Osteoblast (primary cell): ENCODE data around the gene ZNF554. TPM values are rescaled to one million over a fixed set of nuclear protein-coding genes. Genes with fewer than 3 reads are reported as not detected.

Experiments
- DNase-seq: peaks from one replicate; pipeline ENCODE4 v3.0.0; 2011; ENCODE audit warnings: low spot score, mixed read lengths; ENCODE audit not compliant: insufficient read length; ENCODE audit errors: missing footprints
- H2AFZ ChIP-seq: 2 replicates; pipeline ENCODE4 v1.6.0; 2011; ENCODE audit warnings: mild to moderate bottlenecking, low read length
- H3K27ac ChIP-seq: 2 replicates; pipeline ENCODE4 v1.5.1; 2011; ENCODE audit warnings: mild to moderate bottlenecking, low read depth, low read length, moderate library complexity
- H3K27me3 ChIP-seq: 2 replicates; pipeline ENCODE4 v1.6.0; 2012; ENCODE audit warnings: mild to moderate bottlenecking, control low read depth, inconsistent platforms, low read length, moderate library complexity; ENCODE audit not compliant: insufficient read depth
- H3K36me3 ChIP-seq: 2 replicates; pipeline ENCODE4 v1.5.1; 2011; ENCODE audit warnings: mild to moderate bottlenecking, low read length, control low read depth, moderate library complexity; ENCODE audit not compliant: insufficient read depth
- H3K4me1 ChIP-seq: 2 replicates; pipeline ENCODE4 v1.5.1; 2011; ENCODE audit warnings: mild to moderate bottlenecking, low read length, control low read depth, moderate library complexity; ENCODE audit not compliant: insufficient read depth
- H3K4me2 ChIP-seq: 2 replicates; pipeline ENCODE4 v1.6.0; 2011; ENCODE audit warnings: mild to moderate bottlenecking, low read length; ENCODE audit not compliant: insufficient read depth
- H3K4me3 ChIP-seq: fragments of 200-600 bp; sonication (generic); 3 replicates; pipeline ENCODE4 v1.5.1; 2012; ENCODE audit warnings: mild to moderate bottlenecking, low read length, inconsistent platforms; ENCODE audit not compliant: insufficient read depth
- H3K79me2 ChIP-seq: 2 replicates; pipeline ENCODE4 v1.6.0; 2012; ENCODE audit warnings: mild to moderate bottlenecking, low read length, control low read depth, inconsistent platforms; ENCODE audit not compliant: insufficient read depth
- H3K9me3 ChIP-seq: 2 replicates; pipeline ENCODE4 v1.5.1; 2011; ENCODE audit warnings: low read depth, low read length, control low read depth
- H4K20me1 ChIP-seq: 2 replicates; pipeline ENCODE4 v1.6.0; 2012; ENCODE audit warnings: mild to moderate bottlenecking, low read length, control low read depth; ENCODE audit not compliant: insufficient read depth
- CTCF ChIP-seq: IDR thresholded peaks from 2 replicates; pipeline ENCODE4 v1.5.1; 2011; ENCODE audit warnings: mild to moderate bottlenecking, low read depth, low read length, moderate library complexity; ENCODE audit errors: extremely low read depth
- total RNA-seq: library from RNA; depleted of rRNA; stranded (reverse); fragments of >200 nt; gene quantifications from 2 replicates; pipeline ENCODE4 v1.2.3, GENCODE V29; 2012

The ZNF554 gene
- total RNA-seq, 1 donor, result 5.8 TPM

GRCh38 chr19:2777952-2778683 is 41.5 kb upstream of the ZNF554 start:
- Histone ChIP-seq H3K79me2 (peaks cover 94% of the 10 kb centered on the region), H3K4me2 (no peak overlapping the region), H3K36me3 (peaks cover 4% of the 10 kb centered on the region), H3K4me1 (peaks cover 25% of the 10 kb centered on the region), H3K27ac (no peak overlapping the region), H4K20me1 (peaks cover 58% of the 10 kb centered on the region), H3K27me3 (no peaks in the 10 kb centered on the region), H3K4me3 (no peak overlapping the region), H2AFZ (no peak overlapping the region), H3K9me3 (no peaks in the 10 kb centered on the region)
- no peak for DNase-seq
- no peak for TF ChIP-seq CTCF

GRCh38 chr19:2779121-2779740 is 40.4 kb upstream of the ZNF554 start:
- H3K9me3 ChIP-seq, result no peaks in the 10 kb centered on the region
- peak overlapping the region; percentile 51 for H3K27ac ChIP-seq
- H3K4me2 ChIP-seq, result no peak overlapping the region
- TF ChIP-seq CTCF, result no peak
- peaks cover 4% of the 10 kb centered on the region for H3K36me3 ChIP-seq
- no peak for DNase-seq
- H3K4me3 ChIP-seq, result no peak overlapping the region
- H4K20me1 ChIP-seq, result peaks cover 54% of the 10 kb centered on the region
- H3K4me1 ChIP-seq, result peaks cover 30% of the 10 kb centered on the region
- H3K79me2 ChIP-seq, result peaks cover 89% of the 10 kb centered on the region
- H3K27me3 ChIP-seq, result no peaks in the 10 kb centered on the region
- no peak overlapping the region for H2AFZ ChIP-seq

GRCh38 chr19:2780284-2780683 is 39.4 kb upstream of the ZNF554 start:
- no peak for TF ChIP-seq CTCF
- DNase-seq, result no peak
- H4K20me1 ChIP-seq, result peaks cover 43% of the 10 kb centered on the region

GRCh38 chr19:2782329-2782935 is 37.2 kb upstream of the ZNF554 start:
- peaks cover 32% of the 10 kb centered on the region for H3K4me1 ChIP-seq
- peak overlapping the region; percentile 90 for H2AFZ ChIP-seq
- H3K27me3 ChIP-seq, result no peaks in the 10 kb centered on the region
- DNase-seq, result no peak
- peak overlapping the region; percentile 79 for H3K4me2 ChIP-seq
- no peak for TF ChIP-seq CTCF
- H3K36me3 ChIP-seq, result peaks cover 2% of the 10 kb centered on the region
- H3K9me3 ChIP-seq, result no peaks in the 10 kb centered on the region
- peak overlapping the region; percentile 100 for H3K4me3 ChIP-seq
- peaks cover 32% of the 10 kb centered on the region for H4K20me1 ChIP-seq
- peaks cover 77% of the 10 kb centered on the region for H3K79me2 ChIP-seq
- peak overlapping the region; percentile 93 for H3K27ac ChIP-seq

More at GRCh38 chr19:2780284-2780683, 39.4 kb upstream of the ZNF554 start:
- Histone ChIP-seq H3K4me1 (peaks cover 34% of the 10 kb centered on the region), H3K4me2 (no peak overlapping the region), H3K27me3 (no peaks in the 10 kb centered on the region), H3K79me2 (peaks cover 79% of the 10 kb centered on the region), H3K27ac (no peak overlapping the region), H2AFZ (no peak overlapping the region), H3K9me3 (no peaks in the 10 kb centered on the region), H3K4me3 (no peak overlapping the region), H3K36me3 (peaks cover 4% of the 10 kb centered on the region)
